Testis (tissue), 2 donors: ENCODE results near the gene MBD3L3.
"Not testable (repeated sequence)": the region's sequence is repeated elsewhere in the genome, so short reads cannot be mapped to it uniquely, and the experiment has no call there.

ENCODE experiments used
- CTCF ChIP-seq, 3 experiments: fragments of 450-650 bp in 2 of 3; fragments of 200-600 bp in 1 of 3; sonication (generic) in 1 of 3; IDR thresholded peaks; one replicate each; pipeline ENCODE4 v1.5.1; 2016 to 2019; ENCODE audit warnings: antibody characterized with exemption in 3 of 3, mild to moderate bottlenecking in 2 of 3, moderate library complexity in 1 of 3
- POLR2A ChIP-seq: fragments of 450-650 bp; IDR thresholded peaks from one replicate; pipeline ENCODE4 v1.6.1; 2017; ENCODE audit warnings: antibody characterized with exemption, mild to moderate bottlenecking, moderate library complexity

- TF ChIP-seq CTCF (IDR thresholded peaks at IDR 0.05); POLR2A: not testable (repeated sequence)
Measured at GRCh38 chr19:7028790-7029189, 29.7 kb downstream of the MBD3L3 start.
